CD1c-positive myeloid dendritic cell (primary cell): ENCODE measurements around the gene TMC1.
"Not testable (repeated sequence)": the region's sequence is repeated elsewhere in the genome, so short reads cannot be mapped to it uniquely, and the experiment has no call there.

Experiments
- DNase-seq: peaks from one replicate; pipeline ENCODE4 v3.0.0-alpha.2; 2016; ENCODE audit errors: extremely low spot score

Gene TMC1

DNA sequence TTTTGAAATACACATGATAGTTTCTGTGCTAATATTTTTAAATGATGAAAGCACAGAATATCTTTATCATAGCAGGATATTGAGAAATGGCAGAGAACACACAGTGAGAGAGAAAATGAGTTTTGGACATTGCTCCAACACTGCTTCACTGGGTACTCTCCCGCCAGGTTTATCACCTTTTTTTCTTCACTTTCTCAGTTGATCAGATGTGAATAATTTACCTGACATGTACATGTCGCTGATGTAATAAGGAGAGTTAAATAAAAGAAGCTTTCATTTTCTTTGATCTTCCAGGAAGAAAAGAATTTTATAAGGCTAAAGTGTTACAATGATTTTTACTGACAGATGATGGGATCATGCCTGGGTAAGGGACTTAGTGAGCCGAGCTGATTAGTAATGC, 297.0 kb downstream of the TMC1 start:
- DNase-seq = no peak

DNA sequence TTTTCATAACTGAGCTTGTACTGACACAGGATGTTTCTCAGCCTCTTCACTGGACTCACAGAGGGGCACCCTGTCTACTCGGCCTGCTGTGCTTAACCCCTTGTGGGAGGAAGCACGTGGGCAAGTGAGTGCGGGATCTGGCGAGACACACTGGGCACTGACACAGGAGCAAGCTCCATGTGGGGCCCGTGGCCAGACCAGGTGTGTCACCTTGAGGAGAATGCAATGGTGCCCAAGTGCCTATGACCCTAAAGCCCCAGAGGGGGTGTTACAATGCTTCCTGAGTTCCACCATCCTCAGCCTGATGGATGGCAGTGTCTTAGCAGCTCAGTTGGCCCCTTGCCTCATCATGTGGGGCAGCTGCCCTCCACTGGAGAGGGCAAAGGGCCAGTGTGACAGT, 302.6 kb downstream of the TMC1 start:
- DNase-seq = no peak

DNA sequence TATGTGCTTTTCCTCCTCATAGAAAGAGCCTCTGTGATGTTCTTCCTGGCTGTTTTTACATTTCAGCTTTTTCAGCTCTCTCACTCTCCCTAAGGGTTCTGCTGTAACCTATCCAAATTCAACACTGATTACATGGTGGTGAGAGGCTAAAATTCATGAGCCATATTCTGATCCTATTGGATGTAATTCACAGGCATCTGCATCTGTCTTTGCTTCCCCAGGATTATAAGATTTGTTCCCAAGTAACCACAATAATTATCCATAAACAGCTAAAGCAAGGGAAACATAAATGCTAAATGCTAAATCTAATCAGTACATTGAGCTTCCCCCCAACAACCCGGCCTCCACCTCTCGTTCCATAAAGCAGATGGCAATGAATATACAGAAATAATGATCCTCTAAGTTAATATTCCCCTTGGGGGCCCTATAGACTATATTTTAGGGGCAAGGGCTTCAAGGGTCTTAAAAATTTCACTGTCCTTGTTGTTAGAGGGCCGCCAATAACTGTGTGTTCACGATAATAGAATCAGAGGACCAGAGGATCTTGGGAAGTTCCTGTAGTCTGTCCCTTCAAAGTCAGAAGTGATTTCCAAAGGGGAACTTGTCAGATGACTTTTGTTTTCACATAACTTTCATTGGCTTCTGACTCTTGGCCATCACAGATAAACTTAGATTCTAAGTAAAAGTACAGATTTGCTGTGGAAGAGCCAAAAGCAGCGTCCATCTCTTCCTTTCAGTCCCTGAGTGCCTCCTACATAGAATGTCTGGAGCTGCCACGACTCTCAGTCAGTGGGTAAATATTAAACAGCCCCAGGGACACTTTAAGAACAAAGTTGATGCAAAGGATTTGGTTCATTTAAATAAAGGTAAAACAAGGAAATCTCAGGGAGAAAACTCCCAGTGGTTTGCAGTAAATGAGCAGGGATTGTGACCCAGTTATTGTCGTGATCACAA, 305.9 kb downstream of the TMC1 start:
- DNase-seq = no peak

GRCh38 chr9:72827950-72828731, 306.7 kb downstream of the TMC1 start:
- DNase-seq = no peak

DNA sequence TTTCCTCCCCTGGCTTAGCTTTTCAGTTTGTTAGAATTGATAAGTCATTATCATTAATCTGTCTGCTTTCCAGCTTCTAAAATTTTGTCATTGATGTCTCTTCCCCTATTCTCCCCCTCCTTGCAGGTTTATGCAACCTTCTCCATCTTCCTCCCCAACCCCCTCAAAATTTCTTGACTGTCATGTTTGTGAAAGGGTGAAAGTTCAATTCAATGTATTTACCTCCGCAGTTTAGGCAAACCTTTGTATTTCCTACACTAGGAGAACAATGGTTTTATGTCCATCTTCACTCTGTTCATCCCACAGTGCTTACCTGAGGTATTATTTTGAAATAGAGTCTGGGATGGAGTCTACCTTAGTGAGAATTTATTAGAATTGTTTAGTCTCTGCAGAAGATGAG, 313.6 kb downstream of the TMC1 start:
- DNase-seq = no peak

DNA sequence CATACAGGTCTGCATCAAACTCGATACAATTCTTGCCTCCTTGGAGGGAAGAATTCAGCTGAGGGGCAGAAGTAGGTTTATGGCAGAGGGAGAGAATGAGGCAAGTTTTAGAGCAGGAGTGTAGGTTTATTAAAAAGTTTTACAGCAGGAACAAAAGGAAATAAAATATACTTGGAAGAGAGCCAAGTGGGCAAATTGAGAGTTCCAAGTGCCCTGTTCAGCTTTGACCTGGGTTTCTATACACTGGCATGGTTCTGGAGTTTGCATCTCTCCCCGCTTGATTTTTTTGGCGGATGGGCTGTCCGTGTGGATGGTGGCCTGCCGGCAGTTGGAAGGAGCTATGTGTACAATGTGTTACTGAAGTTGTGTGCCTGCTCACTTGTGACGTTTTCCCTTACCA, 315.4 kb downstream of the TMC1 start:
- DNase-seq = no peak

DNA sequence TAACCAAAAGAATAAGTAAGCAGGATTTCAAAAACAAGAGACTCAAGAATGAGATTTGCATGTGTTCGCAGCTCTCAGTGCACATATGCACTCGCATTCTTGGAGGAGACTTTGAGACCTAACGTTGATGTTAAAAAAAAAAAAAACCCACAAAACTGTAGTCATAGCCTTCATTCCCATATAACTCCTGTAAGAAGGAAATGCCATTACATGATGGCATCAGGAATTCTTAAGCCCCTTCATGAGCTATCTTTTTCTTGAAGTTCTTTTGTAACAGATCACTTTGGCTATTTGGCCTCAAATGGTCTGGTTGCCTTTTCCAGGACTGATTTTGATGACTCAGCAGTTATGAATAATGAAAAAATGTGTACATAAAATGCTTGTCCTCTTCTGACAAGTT, 317.7 kb downstream of the TMC1 start:
- DNase-seq = no peak

DNA sequence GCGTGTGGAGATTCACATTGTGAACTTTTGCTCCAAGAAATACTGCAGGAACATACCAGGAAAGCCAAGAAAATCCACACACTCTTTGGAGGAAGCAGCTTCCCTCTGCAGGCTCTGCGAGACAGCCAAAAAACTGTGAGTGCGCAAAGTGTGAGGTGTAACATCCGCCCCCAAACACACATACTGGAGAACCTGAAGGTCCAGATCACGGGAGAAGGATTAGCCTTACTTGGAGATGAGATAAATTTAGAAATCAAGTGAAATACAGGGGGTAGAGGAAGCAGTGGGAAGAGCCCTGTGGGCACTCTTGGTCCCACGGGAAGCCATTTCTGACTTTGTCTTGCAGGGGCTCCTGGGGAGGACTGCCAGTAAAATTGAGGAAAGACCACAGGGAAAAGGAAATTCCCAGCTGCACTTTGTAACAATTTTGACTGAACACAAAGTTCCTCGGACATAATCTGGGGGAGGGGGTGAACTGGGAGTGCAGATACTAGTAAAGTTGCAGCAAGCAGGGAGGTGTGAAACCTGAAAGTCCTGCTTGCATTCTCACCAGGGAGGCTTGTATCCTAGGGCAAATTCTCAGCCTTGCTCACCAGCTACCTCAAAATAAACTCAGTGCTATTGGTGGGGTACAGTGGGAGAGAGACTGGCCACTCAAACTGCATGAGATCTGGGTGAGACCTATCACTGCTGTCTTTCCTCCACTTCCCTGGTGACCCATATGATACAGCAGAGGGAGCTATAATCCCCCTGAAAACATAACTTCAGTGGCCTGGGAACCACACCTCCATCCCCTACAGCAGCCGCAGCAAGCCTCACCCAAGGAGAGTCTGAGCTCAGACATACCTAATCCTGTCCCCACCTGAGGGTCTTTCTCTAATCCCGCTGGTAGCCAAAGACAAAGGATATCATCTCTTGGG, 322.4 kb downstream of the TMC1 start:
- DNase-seq = no peak

GRCh38 chr9:72844440-72844768, 323.0 kb downstream of the TMC1 start:
- DNase-seq = no peak

GRCh38 chr9:72845052-72845451, 323.6 kb downstream of the TMC1 start:
- DNase-seq = not testable (repeated sequence)

GRCh38 chr9:72850209-72850608, 328.8 kb downstream of the TMC1 start:
- DNase-seq = not testable (repeated sequence)

- no peak for DNase-seq
These were observed 333.9 kb downstream of the TMC1 start for GRCh38 chr9:72855321-72855720.

- DNase-seq = no peak
These were observed 334.6 kb downstream of the TMC1 start for GRCh38 chr9:72855890-72856523.

- DNase-seq = peak; percentile 61
These were observed 335.7 kb downstream of the TMC1 start for GRCh38 chr9:72856972-72857623.

GRCh38 chr9:72857624-72857996, 336.2 kb downstream of the TMC1 start:
- DNase-seq = no peak

GRCh38 chr9:72858089-72858912, 336.9 kb downstream of the TMC1 start:
- no peak for DNase-seq

DNA sequence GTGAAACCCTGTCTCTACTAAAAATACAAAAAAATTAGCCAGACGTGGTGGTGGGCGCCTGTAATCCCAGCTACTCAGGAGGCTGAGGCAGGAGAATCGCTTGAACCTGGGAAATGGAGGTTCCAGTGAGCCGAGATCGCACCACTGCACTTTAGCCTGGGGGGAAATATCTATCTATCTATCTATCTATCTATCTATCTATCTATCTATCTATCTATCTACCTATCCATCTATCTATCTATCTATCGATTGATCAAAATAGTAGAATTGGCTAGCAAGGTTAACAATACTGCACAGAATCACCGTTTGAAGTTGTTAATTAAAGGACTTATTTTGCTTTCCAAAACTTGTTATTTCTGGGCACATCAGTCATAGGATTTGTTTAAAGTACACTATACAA, 341.4 kb downstream of the TMC1 start:
- DNase-seq = not testable (repeated sequence)

- DNase-seq = no peak
These were observed 342.2 kb downstream of the TMC1 start for GRCh38 chr9:72863456-72864094.

GRCh38 chr9:72864327-72864726, 342.9 kb downstream of the TMC1 start:
- DNase-seq = no peak

- peak; percentile 17 for DNase-seq
These were observed 350.3 kb downstream of the TMC1 start for GRCh38 chr9:72871685-72872084.
